GM12874 (cell line): Measurements from ENCODE around the gene ACTN4.

ENCODE experiments used
- TF ChIP-seq, protein P1 (sequence below): IDR thresholded peaks from 2 replicates; pipeline ENCODE4 v1.5.1; 2011; ENCODE audit warnings: low read depth, mild to moderate bottlenecking, control low read depth, low read length, moderate library complexity; ENCODE audit not compliant: insufficient read depth

ACTN4 gene

GRCh38 chr19:38665950-38666662, 18.7 kb downstream of the ACTN4 start:
- TF ChIP-seq, protein P1, sequence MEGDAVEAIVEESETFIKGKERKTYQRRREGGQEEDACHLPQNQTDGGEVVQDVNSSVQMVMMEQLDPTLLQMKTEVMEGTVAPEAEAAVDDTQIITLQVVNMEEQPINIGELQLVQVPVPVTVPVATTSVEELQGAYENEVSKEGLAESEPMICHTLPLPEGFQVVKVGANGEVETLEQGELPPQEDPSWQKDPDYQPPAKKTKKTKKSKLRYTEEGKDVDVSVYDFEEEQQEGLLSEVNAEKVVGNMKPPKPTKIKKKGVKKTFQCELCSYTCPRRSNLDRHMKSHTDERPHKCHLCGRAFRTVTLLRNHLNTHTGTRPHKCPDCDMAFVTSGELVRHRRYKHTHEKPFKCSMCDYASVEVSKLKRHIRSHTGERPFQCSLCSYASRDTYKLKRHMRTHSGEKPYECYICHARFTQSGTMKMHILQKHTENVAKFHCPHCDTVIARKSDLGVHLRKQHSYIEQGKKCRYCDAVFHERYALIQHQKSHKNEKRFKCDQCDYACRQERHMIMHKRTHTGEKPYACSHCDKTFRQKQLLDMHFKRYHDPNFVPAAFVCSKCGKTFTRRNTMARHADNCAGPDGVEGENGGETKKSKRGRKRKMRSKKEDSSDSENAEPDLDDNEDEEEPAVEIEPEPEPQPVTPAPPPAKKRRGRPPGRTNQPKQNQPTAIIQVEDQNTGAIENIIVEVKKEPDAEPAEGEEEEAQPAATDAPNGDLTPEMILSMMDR: no peak

- TF ChIP-seq, protein P1: no peak
Observed at GRCh38 chr19:38666663-38667511, 19.4 kb downstream of the ACTN4 start.

DNA sequence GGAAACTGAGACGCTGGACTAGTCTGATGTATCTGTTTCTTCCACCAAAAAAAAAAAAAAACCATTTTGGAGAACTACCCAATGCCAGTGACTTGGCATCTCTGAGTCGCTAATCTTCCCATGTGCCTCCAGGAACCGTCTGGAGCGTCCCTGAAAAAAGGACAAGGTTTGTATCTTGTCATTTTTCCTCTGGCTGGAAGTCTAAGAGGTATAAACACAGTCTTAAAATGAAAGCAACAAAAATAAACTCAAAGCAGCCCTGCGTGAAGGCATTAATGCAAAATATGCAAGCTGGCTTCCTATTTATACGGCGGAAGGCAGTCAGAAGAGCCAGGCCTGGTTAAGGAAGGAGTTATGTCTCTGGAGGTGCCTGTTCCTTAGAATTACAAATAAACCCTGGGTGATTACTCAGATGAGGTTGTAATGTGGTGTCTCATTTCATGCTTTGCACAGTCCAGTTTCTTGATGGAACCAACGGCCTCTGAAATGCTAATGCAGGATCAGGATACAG, 20.3 kb downstream of the ACTN4 start:
- TF ChIP-seq, protein P1: no peak

- TF ChIP-seq, protein P1: no peak
Observed at GRCh38 chr19:38669552-38669951, 22.1 kb downstream of the ACTN4 start.

DNA sequence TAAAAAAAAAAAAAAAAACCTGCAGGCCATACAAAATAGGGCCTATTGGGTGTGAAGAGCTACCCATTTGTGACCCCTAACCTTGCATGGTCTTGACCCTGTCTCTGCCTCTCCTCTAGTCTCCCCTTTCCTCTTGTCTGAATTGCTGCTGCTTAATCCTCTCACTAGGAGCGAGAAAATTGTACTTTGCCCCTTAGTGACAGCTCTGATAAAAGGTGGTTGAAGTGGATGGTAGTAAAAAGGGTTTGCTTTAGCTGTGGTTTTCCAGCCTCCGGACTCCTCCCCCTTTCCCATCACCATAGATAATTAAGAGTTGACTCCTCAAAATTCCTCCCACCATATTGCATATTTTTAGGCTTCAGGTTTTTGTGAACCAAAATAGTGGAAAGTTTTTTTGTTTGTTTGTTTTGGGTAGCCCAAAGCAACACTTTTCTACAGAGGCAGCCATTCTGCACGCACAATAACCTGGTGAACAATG, 23.5 kb downstream of the ACTN4 start:
- TF ChIP-seq, protein P1: no peak

- TF ChIP-seq, protein P1: no peak
Observed at GRCh38 chr19:38671654-38672053, 24.2 kb downstream of the ACTN4 start.

GRCh38 chr19:38673030-38673429, 25.6 kb downstream of the ACTN4 start:
- TF ChIP-seq, protein P1: no peak
